H1 (cell line): ENCODE data around the gene MMGT1. TPM values are rescaled to one million over a fixed set of nuclear protein-coding genes. Genes with fewer than 3 reads are reported as not detected.

Source experiments
- CTCF ChIA-PET: fragments of 300-600 bp; sonication (Branson Sonifier 250); formaldehyde crosslinking; loops from one replicate; lab custom pipeline; 2021; ENCODE audit not compliant: partially characterized antibody; lab: Charles Lee
- POLR2A ChIA-PET: fragments of 300-600 bp; sonication (Branson Sonifier 250); formaldehyde crosslinking; loops from one replicate; lab custom pipeline; 2021; ENCODE audit warnings: inconsistent platforms; ENCODE audit not compliant: partially characterized antibody; lab: Charles Lee
- DNase-seq, 2 experiments: peaks; one replicate each; pipeline versions ENCODE4 v3.0.0 to v3.0.0-alpha.2; 2010 to 2022; ENCODE audit warnings: low spot score in 2 of 2, low read depth in 1 of 2, mixed read lengths in 1 of 2
- FAIRE-seq: peaks from 2 replicates; lab custom pipeline; 2011; peaks lifted over from hg19 to GRCh38; lab: Jason Lieb, UNC
- H2AFZ ChIP-seq: 2 replicates; pipeline ENCODE4 v1.8.1; 2012; ENCODE audit warnings: low read length, inconsistent platforms
- H2AK5ac ChIP-seq: 2 replicates; pipeline ENCODE4 v1.6.1; 2013; ENCODE audit warnings: low read depth, low read length
- H2BK120ac ChIP-seq: replicated peaks from 2 replicates; pipeline ENCODE3; 2013; ENCODE audit warnings: low read depth, low read length, inconsistent platforms
- H2BK12ac ChIP-seq: 2 replicates; pipeline ENCODE4 v1.6.1; 2013; ENCODE audit warnings: low read depth, low read length
- H2BK15ac ChIP-seq: 2 replicates; pipeline ENCODE4 v1.6.1; 2013; ENCODE audit warnings: low read length
- H2BK20ac ChIP-seq: 2 replicates; pipeline ENCODE4 v1.6.1; 2013; ENCODE audit warnings: low read length
- H2BK5ac ChIP-seq: 2 replicates; pipeline ENCODE4 v1.6.1; 2013; ENCODE audit warnings: low read depth, low read length
- H3K14ac ChIP-seq: 2 replicates; pipeline ENCODE4 v1.6.1; 2013; ENCODE audit warnings: inconsistent platforms; ENCODE audit not compliant: insufficient read length
- H3K18ac ChIP-seq: 2 replicates; pipeline ENCODE4 v1.6.1; 2013; ENCODE audit warnings: low read length; ENCODE audit errors: extremely low read depth
- H3K23ac ChIP-seq: 2 replicates; pipeline ENCODE4 v1.6.1; 2013; ENCODE audit warnings: inconsistent platforms; ENCODE audit not compliant: insufficient read length
- H3K23me2 ChIP-seq: 2 replicates; pipeline ENCODE4 v1.6.1; 2013; ENCODE audit warnings: low read depth, low read length
- H3K27ac ChIP-seq: 2 replicates; pipeline ENCODE4 v1.6.1; 2011; ENCODE audit warnings: low read depth, low read length, inconsistent platforms
- H3K27me3 ChIP-seq, 4 experiments: replicated peaks in 1 of 4; 1 replicate in 1 of 4; 2 replicates in 3 of 4; pipeline versions ENCODE4 v1.6.1 to v1.8.1; 2011 to 2013; ENCODE audit warnings: low read length in 3 of 4, mild to moderate bottlenecking in 3 of 4, inconsistent platforms in 2 of 4, mixed read lengths in 2 of 4, moderate library complexity in 1 of 4; ENCODE audit not compliant: control insufficient read depth in 3 of 4, insufficient read depth in 3 of 4; ENCODE audit errors: extremely low read depth in 1 of 4
- H3K36me3 ChIP-seq, 4 experiments: 2 replicates each; pipeline versions ENCODE4 v1.6.1 to v1.8.1; 2011 to 2013; ENCODE audit warnings: mild to moderate bottlenecking in 4 of 4, low read length in 3 of 4, moderate library complexity in 2 of 4, control low read depth in 1 of 4, inconsistent platforms in 1 of 4; ENCODE audit not compliant: insufficient read depth in 4 of 4, control insufficient read depth in 2 of 4
- H3K4ac ChIP-seq: replicated peaks from 2 replicates; pipeline ENCODE3; 2013; ENCODE audit warnings: low read length, low read depth, mixed read lengths, inconsistent platforms; ENCODE audit not compliant: insufficient read length
- H3K4me1 ChIP-seq, 4 experiments: replicated peaks in 1 of 4; 1 replicate in 1 of 4; 2 replicates in 3 of 4; pipeline versions ENCODE4 v1.6.1 to v1.8.1; 2011 to 2013; ENCODE audit warnings: low read length in 3 of 4, inconsistent platforms in 2 of 4, mixed read lengths in 1 of 4; ENCODE audit not compliant: insufficient read depth in 4 of 4, control insufficient read depth in 3 of 4
- H3K4me2 ChIP-seq, 2 experiments: 2 replicates each; pipeline versions ENCODE4 v1.6.1 to v1.8.1; 2011 to 2013; ENCODE audit warnings: low read depth in 2 of 2, low read length in 2 of 2, control low read depth in 1 of 2, inconsistent platforms in 1 of 2, mild to moderate bottlenecking in 1 of 2; ENCODE audit not compliant: insufficient read depth in 1 of 2
- H3K4me3 ChIP-seq, 4 experiments: fragments of 200-600, 300-600 bp in 1 of 4; sonication (generic), shearing (Covaris generic), sonication (Bioruptor Twin) in 1 of 4; 2 replicates each; pipeline versions ENCODE4 v1.5.1 to v1.8.1; 2011 to 2016; ENCODE audit warnings: low read length in 4 of 4, low read depth in 3 of 4, control low read depth in 2 of 4, inconsistent platforms in 2 of 4, mild to moderate bottlenecking in 2 of 4, mixed read lengths in 1 of 4, moderate library complexity in 1 of 4; ENCODE audit not compliant: insufficient read depth in 2 of 4; ENCODE audit errors: extremely low read depth in 1 of 4
- H3K56ac ChIP-seq: replicated peaks from 2 replicates; pipeline ENCODE3; 2013; ENCODE audit warnings: low read depth, mild to moderate bottlenecking, mixed read lengths, low read length, inconsistent platforms; ENCODE audit not compliant: insufficient read length
- H3K79me1 ChIP-seq: 2 replicates; pipeline ENCODE4 v1.6.1; 2013; ENCODE audit warnings: low read depth, low read length, control low read depth
- H3K79me2 ChIP-seq, 2 experiments: 2 replicates each; pipeline versions ENCODE4 v1.6.1 to v1.8.1; 2012 to 2013; ENCODE audit warnings: low read length in 2 of 2, mild to moderate bottlenecking in 2 of 2, inconsistent platforms in 1 of 2; ENCODE audit not compliant: insufficient read depth in 2 of 2, control insufficient read depth in 1 of 2
- H3K9ac ChIP-seq, 4 experiments: replicated peaks in 1 of 4; 1 replicate in 1 of 4; 2 replicates in 3 of 4; pipeline versions ENCODE4 v1.6.1 to v1.8.1; 2011 to 2013; ENCODE audit warnings: low read depth in 3 of 4, low read length in 3 of 4, control low read depth in 2 of 4, mild to moderate bottlenecking in 2 of 4, moderate library complexity in 2 of 4, inconsistent platforms in 1 of 4; ENCODE audit errors: extremely low read depth in 1 of 4
- H3K9me3 ChIP-seq, 2 experiments: 2 replicates each; pipeline versions ENCODE4 v1.6.1 to v1.8.1; 2012 to 2013; ENCODE audit warnings: mild to moderate bottlenecking in 2 of 2, moderate library complexity in 2 of 2, control low read depth in 1 of 2, inconsistent platforms in 1 of 2, low read depth in 1 of 2, low read length in 1 of 2, mixed read lengths in 1 of 2; ENCODE audit not compliant: insufficient read depth in 2 of 2
- H4K20me1 ChIP-seq, 2 experiments: replicated peaks in 1 of 2; 2 replicates each; pipeline versions ENCODE3 to v1.8.1; 2011 to 2013; ENCODE audit warnings: inconsistent platforms in 2 of 2, low read length in 2 of 2, mild to moderate bottlenecking in 1 of 2; ENCODE audit not compliant: insufficient read depth in 2 of 2, control insufficient read depth in 1 of 2
- H4K5ac ChIP-seq: 2 replicates; pipeline ENCODE4 v1.6.1; 2013; ENCODE audit warnings: low read length, low read depth, mixed read lengths, inconsistent platforms; ENCODE audit not compliant: insufficient read length
- H4K8ac ChIP-seq: 2 replicates; pipeline ENCODE4 v1.8.0; 2013; ENCODE audit warnings: mild to moderate bottlenecking, moderate library complexity, low read length, inconsistent platforms; ENCODE audit not compliant: insufficient read depth; ENCODE audit errors: extremely low read depth
- H4K91ac ChIP-seq: replicated peaks from 2 replicates; pipeline ENCODE3; 2013; ENCODE audit warnings: low read length, mixed read lengths, inconsistent platforms; ENCODE audit not compliant: insufficient read length
- CHD2 ChIP-seq: IDR thresholded peaks from 2 replicates; pipeline ENCODE4 v1.6.1; 2012; ENCODE audit warnings: low read length, improper control_type of control experiment
- YY1 ChIP-seq: IDR thresholded peaks from 2 replicates; pipeline ENCODE4 v1.6.1; 2011; ENCODE audit warnings: low read depth, mild to moderate bottlenecking, low read length
- WGBS, 2 experiments: shearing (Covaris generic) in 1 of 2; methylation state at CpG; one replicate each; pipeline versions ENCODE4 v1.1.6 to v1.1.7; 2013 to 2015; ENCODE audit warnings: low lambda C conversion rate in 2 of 2, mixed read lengths in 2 of 2, inconsistent platforms in 1 of 2, low coverage in 1 of 2, missing lambda C conversion rate in 1 of 2; ENCODE audit not compliant: insufficient replicate concordance in 2 of 2, insufficient coverage in 1 of 2, insufficient read length in 1 of 2; ENCODE audit errors: extremely low coverage in 1 of 2, missing lambda C conversion rate in 1 of 2; 5-methylcytosine and 5-hydroxymethylcytosine counted together
- polyA plus RNA-seq, 7 experiments: library from polyadenylated mRNA; depleted of rRNA in 3 of 7; stranded (reverse) in 5 of 7; unstranded in 2 of 7; fragments of >200 nt in 5 of 7; fragments of 200-250 nt in 2 of 7; gene quantifications; 1 replicate in 5 of 7; 2 replicates in 1 of 7; 4 replicates in 1 of 7; pipeline versions ENCODE4 v1.2.1 to v1.2.3, GENCODE V29; 2011 to 2013; ENCODE audit warnings: missing spikeins in 2 of 7, mixed read lengths in 2 of 7
- total RNA-seq: library from RNA; stranded (reverse); fragmentation: NEBNext Ultra II Directional; extraction: Animal tissue kit (Norgen Biotek cat#: 25700); gene quantifications from 2 replicates; pipeline ENCODE4 v1.2.1, GENCODE V29; 2021

The MMGT1 gene
- total and polyA plus RNA-seq, 2 of the 8 experiments (the other 6 are each of a cell fraction or from before 2014, with no cell fraction given) = 10.0 to 20.5 TPM

DNA sequence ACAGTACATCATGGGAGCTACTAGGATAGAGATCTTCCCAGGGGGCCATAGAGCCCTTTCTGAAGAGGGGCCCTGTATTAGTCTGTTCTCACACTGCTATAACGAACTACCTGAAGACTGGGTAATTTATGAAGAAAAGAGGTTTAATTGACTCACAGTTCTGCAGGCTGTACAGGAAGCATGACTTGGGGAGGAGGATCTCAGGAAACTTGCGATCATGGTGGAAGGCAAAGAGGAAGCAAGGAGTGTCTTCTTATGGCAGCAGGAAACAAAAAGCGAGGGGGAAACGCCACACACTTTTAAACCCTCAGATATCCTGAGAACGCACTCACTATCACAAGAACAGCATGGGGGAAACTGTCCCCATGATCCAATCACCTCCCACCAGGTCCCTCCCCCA, 7.2 kb upstream of the MMGT1 start:
- H3K18ac ChIP-seq = no peak overlapping the region
- CTCF ChIA-PET = no interaction called here
- no peak overlapping the region for H2AFZ ChIP-seq
- H2BK120ac ChIP-seq = no peak overlapping the region
- H4K5ac ChIP-seq = no peak overlapping the region
- H4K91ac ChIP-seq = no peak overlapping the region
- no peaks in the 10 kb centered on the region for H3K9me3 ChIP-seq
- no peak overlapping the region for H2BK20ac ChIP-seq
- no peak for DNase-seq
- H4K8ac ChIP-seq = no peak overlapping the region
- no peak overlapping the region for H3K4me2 ChIP-seq
- no peak overlapping the region for H2BK15ac ChIP-seq
- no peak overlapping the region for H2BK5ac ChIP-seq
- no peak overlapping the region for H2AK5ac ChIP-seq
- H3K36me3 ChIP-seq = no peaks in the 10 kb centered on the region
- no peak for FAIRE-seq
- H4K20me1 ChIP-seq = no peaks in the 10 kb centered on the region
- H3K4me1 ChIP-seq = no peaks in the 10 kb centered on the region
- H3K79me1 ChIP-seq = no peaks in the 10 kb centered on the region
- H3K4ac ChIP-seq = no peak overlapping the region
- no peak overlapping the region for H2BK12ac ChIP-seq
- 0 out of 2 replicates have a peak, but pooled peaks cover 2% of the 10 kb centered on the region for H3K23me2 ChIP-seq
- 79% methylated on average over 4 of the region's 5 CpGs; no CpG with 5 or more reads in 1 of the 2 experiments for whole genome bisulfite sequencing, 2 experiments
- peaks cover 0 to under 1% of the 10 kb centered on the region in 2 experiments; a peak in 1 of 4 replicates for H3K79me2 ChIP-seq
- no peak overlapping the region for H3K27ac ChIP-seq
- no peak overlapping the region for H3K14ac ChIP-seq
- no peaks in the 10 kb centered on the region for H3K27me3 ChIP-seq
- no peak overlapping the region for H3K56ac ChIP-seq
- no peak overlapping the region for H3K23ac ChIP-seq
- POLR2A ChIA-PET = no interaction called here
- H3K4me3 ChIP-seq = no peak overlapping the region
- H3K9ac ChIP-seq = no peak overlapping the region
- TF ChIP-seq CHD2 = no peak
- TF ChIP-seq YY1 = no peak
